MCF 10A (cell line): ENCODE measurements around the gene ATP23. TPM values are rescaled to one million over a fixed set of nuclear protein-coding genes. Genes with fewer than 3 reads are reported as not detected.

Source experiments
- BruUV-seq: library from RNA; stranded (reverse); fragments of 400-500 nt; replicated peaks from 2 replicates; lab custom pipeline; 2021; lab: Mats Ljungman, UMichigan
- CTCF ChIA-PET: fragments of 300-600 bp; sonication (Branson Sonifier 250); formaldehyde crosslinking; extraction: SDS; loops from one replicate; lab custom pipeline; 2021; ENCODE audit warnings: antibody characterized with exemption, inconsistent platforms; lab: Yijun Ruan, JAX
- POLR2A ChIA-PET: fragments of 300-600, 350-650 bp; sonication (Branson Sonifier 250); formaldehyde crosslinking; extraction: SDS; loops from one replicate; lab custom pipeline; 2020; ENCODE audit warnings: antibody characterized with exemption, inconsistent platforms; lab: Yijun Ruan, JAX
- DNase-seq: peaks from one replicate; pipeline ENCODE4 v3.0.0-alpha.2; 2018; ENCODE audit not compliant: unreplicated experiment
- H3K27ac Mint-ChIP-seq: one replicate; pipeline ENCODE4 v1.8.0; 2022; ENCODE audit warnings: mild to moderate bottlenecking, low read depth, mixed read lengths; ENCODE audit not compliant: unreplicated experiment
- H3K27me3 Mint-ChIP-seq: one replicate; pipeline ENCODE4 v1.8.0; 2022; ENCODE audit warnings: mixed read lengths; ENCODE audit not compliant: insufficient read depth, unreplicated experiment
- H3K36me3 Mint-ChIP-seq: one replicate; pipeline ENCODE4 v1.8.0; 2022; ENCODE audit warnings: mild to moderate bottlenecking, moderate library complexity, mixed read lengths; ENCODE audit not compliant: insufficient read depth, unreplicated experiment
- H3K4me1 Mint-ChIP-seq: one replicate; pipeline ENCODE4 v1.8.0; 2022; ENCODE audit warnings: mixed read lengths; ENCODE audit not compliant: insufficient read depth, unreplicated experiment
- H3K4me3 Mint-ChIP-seq: one replicate; pipeline ENCODE4 v1.8.0; 2022; ENCODE audit warnings: mild to moderate bottlenecking, moderate library complexity, mixed read lengths; ENCODE audit not compliant: unreplicated experiment
- H3K9me3 Mint-ChIP-seq: one replicate; pipeline ENCODE4 v1.8.0; 2022; ENCODE audit warnings: mixed read lengths; ENCODE audit not compliant: unreplicated experiment
- intact Hi-C: fragments of 100-400 bp; cut with micrococcal nuclease; formaldehyde crosslinking; loops from 2 replicates; pipeline ENCODE4 v1.14.1; 2022
- total RNA-seq: library from RNA; stranded (reverse); gene quantifications from 2 replicates; pipeline ENCODE4 v1.2.3, GENCODE V29; 2022
- TF ChIP-seq, protein P1 (sequence below): fragments of 200-600 bp; IDR thresholded peaks from one replicate; pipeline ENCODE4 v1.8.0; 2022; ENCODE audit warnings: antibody characterized with exemption, mild to moderate bottlenecking; ENCODE audit not compliant: unreplicated experiment

Gene ATP23
- total RNA-seq, 1 experiment from 2014 or later: 3.0 TPM

DNA sequence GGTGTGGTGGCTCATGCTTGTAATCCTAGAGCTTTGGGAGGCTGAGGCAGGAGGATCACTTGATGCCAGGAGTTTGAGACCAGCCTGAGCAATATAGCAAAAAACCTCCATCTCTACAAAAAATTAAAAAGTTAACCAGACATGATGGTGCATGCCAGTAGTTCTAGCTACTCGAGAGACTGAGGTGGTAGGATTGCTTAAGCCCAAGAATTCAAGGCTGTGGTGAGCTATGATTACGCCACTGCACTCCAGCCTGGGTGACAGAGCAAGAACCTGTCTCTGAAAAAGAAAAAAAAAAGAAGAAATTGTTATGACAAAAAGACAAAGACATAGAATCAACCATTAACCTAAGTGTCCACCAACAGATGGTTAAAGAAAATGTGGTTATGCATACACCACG is 2.1 kb upstream of the ATP23 start:
- intact Hi-C loops: no loop called here
- peak; percentile 23 for DNase-seq
- CTCF ChIA-PET: interaction anchor here (0.5 to 0.7 kb wide), 3 partner anchors 820 to 1135 kb away, joined by 3 to 5 read pairs (median 3); no protein-coding TSS in a partner anchor
- POLR2A ChIA-PET: interaction anchor here (0.6 to 2.5 kb wide), 3 partner anchors 74 to 187 kb away, joined by 3 to 9 read pairs (median 5); partner anchors contain the start of genes CDK4, EEF1AKMT3 and METTL1
- TF ChIP-seq, protein P1, sequence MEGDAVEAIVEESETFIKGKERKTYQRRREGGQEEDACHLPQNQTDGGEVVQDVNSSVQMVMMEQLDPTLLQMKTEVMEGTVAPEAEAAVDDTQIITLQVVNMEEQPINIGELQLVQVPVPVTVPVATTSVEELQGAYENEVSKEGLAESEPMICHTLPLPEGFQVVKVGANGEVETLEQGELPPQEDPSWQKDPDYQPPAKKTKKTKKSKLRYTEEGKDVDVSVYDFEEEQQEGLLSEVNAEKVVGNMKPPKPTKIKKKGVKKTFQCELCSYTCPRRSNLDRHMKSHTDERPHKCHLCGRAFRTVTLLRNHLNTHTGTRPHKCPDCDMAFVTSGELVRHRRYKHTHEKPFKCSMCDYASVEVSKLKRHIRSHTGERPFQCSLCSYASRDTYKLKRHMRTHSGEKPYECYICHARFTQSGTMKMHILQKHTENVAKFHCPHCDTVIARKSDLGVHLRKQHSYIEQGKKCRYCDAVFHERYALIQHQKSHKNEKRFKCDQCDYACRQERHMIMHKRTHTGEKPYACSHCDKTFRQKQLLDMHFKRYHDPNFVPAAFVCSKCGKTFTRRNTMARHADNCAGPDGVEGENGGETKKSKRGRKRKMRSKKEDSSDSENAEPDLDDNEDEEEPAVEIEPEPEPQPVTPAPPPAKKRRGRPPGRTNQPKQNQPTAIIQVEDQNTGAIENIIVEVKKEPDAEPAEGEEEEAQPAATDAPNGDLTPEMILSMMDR: no peak
- Mint-ChIP-seq H3K27ac (no peak overlapping the region), H3K36me3 (no peaks in the 10 kb centered on the region), H3K9me3 (no peaks in the 10 kb centered on the region), H3K4me3 (no peak overlapping the region), H3K4me1 (peaks cover 31% of the 10 kb centered on the region), H3K27me3 (no peaks in the 10 kb centered on the region)
- no TSS peak for BruUV-seq

DNA sequence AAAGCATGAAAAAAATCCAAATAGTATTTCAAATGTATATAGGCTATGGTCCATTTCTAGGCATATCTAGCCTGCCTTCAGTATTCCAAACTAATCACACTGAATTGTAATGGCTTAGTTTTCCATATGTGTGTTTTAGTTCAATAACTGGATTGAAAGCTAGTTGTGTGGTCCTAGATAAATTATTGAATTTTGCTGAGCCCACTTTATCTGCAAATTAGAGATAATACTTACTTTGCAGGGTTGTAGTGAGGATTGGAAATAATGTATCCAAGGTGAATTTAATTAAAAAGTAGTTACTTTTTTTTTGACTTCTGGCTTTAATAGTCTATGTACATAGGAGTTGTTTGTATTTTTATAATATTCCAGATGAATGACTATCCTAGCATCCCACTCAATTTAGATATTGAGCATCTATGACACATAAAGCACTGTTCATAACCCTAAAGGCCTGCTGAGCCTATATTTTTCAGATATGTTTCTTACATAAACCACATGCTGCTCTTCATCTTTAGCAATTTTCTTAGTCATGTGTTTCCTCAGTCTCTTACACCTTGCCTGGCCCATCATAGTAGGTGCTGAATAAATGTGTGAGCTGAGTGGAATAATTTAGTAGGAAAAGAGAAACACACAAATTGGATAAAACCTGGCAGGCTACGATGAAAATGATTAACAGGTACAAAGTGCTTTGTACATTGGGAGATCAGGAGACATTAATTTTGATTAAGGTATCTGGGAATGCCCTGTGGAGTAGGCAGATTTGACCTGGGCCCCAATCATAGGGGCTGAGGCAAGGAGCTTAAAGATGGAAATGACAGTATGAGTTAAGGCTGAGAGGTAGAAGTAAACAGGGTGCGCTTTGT is 1.1 kb upstream of the ATP23 start:
- Mint-ChIP-seq H3K27ac (peak overlapping the region; percentile 62), H3K4me1 (peaks cover 26% of the 10 kb centered on the region), H3K4me3 (peak overlapping the region; percentile 84), H3K27me3 (no peaks in the 10 kb centered on the region), H3K36me3 (no peaks in the 10 kb centered on the region), H3K9me3 (no peaks in the 10 kb centered on the region)
- intact Hi-C loops: no loop called here
- BruUV-seq: no TSS peak
- DNase-seq: no peak
- POLR2A ChIA-PET: interaction anchor here (0.6 to 2.5 kb wide), 7 partner anchors 26 to 278 kb away, joined by 3 to 9 read pairs (median 5); partner anchors contain the start of genes EEF1AKMT3, METTL1 and TSFM
- TF ChIP-seq, protein P1: no peak
- CTCF ChIA-PET: interaction anchor here (0.7 to 1.3 kb wide), 3 partner anchors 35 to 1134 kb away, joined by 3 to 5 read pairs (median 3); no protein-coding TSS in a partner anchor

DNA sequence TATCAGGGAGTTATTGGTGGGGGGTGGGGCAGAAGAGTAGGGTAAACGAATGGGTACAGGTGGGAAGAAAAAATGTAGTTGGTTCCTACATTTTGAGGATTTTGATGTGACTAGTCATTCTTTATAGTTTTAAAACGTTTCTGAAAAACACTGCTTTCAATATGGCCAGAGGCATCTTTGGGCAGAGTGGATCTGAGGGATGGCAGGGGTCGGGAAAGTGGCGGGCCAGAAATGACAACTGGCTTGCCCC is 527 bp upstream of the ATP23 start:
- Mint-ChIP-seq H3K4me3 (peak overlapping the region; percentile 84), H3K36me3 (no peaks in the 10 kb centered on the region), H3K4me1 (peaks cover 25% of the 10 kb centered on the region), H3K27ac (peak overlapping the region; percentile 62), H3K9me3 (no peaks in the 10 kb centered on the region), H3K27me3 (no peaks in the 10 kb centered on the region)
- ChIA-PET POLR2A (interaction anchor here (0.6 to 2.5 kb wide), 7 partner anchors 13 to 279 kb away, joined by 3 to 9 read pairs (median 5); partner anchors contain the start of gene TSFM), CTCF (interaction anchor here (1.3 kb wide), 1 partner anchor 35 kb away, joined by 3 read pairs; no protein-coding TSS in a partner anchor)
- no TSS peak for BruUV-seq
- TF ChIP-seq, protein P1: no peak
- intact Hi-C loops: no loop called here
- no peak for DNase-seq

DNA sequence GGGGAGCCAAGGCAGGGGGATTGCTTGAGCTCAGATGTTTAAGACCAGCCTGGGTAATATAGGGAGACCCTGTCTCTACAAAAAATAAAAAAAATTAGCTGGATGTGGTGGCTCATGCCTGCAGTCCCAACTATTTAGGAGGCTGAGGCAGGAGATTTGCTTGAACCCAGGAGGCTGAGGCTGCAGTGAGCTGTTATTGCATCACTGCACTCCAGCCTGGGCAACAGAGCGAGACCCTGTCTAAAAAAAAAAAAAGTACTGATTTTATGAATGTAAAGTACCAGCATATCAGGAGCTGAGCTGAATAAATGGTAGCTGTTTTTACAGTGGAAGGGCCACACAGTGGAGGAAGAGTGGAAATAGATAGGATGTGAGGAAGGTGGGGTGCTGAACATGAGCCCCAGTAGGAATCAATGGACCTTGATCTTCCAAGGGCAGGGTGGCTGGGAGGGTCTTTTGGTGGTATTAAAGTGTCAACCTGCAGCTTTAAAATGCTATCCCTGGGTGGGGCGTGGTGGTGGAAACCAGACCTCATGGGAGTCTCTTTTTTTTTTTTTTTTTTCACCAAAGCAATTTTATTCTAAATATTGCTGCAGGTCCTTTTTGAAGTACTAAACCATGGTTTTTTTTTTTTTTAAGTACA is 2.2 kb downstream of the ATP23 start:
- Mint-ChIP-seq H3K9me3 (no peaks in the 10 kb centered on the region), H3K27ac (no peak overlapping the region), H3K27me3 (no peaks in the 10 kb centered on the region), H3K4me1 (peaks cover 25% of the 10 kb centered on the region), H3K36me3 (no peaks in the 10 kb centered on the region), H3K4me3 (no peak overlapping the region)
- intact Hi-C loops: no loop called here
- POLR2A ChIA-PET: interaction anchor here (0.7 kb wide), 1 partner anchor 29 kb away, joined by 4 read pairs; no protein-coding TSS in a partner anchor
- no peak for DNase-seq
- no TSS peak for BruUV-seq
- TF ChIP-seq, protein P1: no peak
- CTCF ChIA-PET: interaction anchor here (0.5 kb wide), 1 partner anchor 39 kb away, joined by 7 read pairs; no protein-coding TSS in a partner anchor
